ENCODE data around the gene ABCA13. TPM values are rescaled to one million over a fixed set of nuclear protein-coding genes. Genes with fewer than 3 reads are reported as not detected.

ABCA13 gene
- total and polyA plus RNA-seq, 2 experiments from 2014 or later, result 0.11 TPM; not detected in 1

- Histone ChIP-seq H3K9me2 (ENCODE audit: insufficient read depth) (no peaks in the 10 kb centered on the region), H3K27ac (no peak overlapping the region), H3K36me3 (ENCODE audit: low read depth) (no peaks in the 10 kb centered on the region), H3K27me3 (replicated peaks; ENCODE audit: insufficient read depth) (no peaks in the 10 kb centered on the region; the same call in 1 of the 2 replicates), H3K79me2 (ENCODE audit: insufficient read depth) (no peaks in the 10 kb centered on the region), H4K20me1 (ENCODE audit: insufficient read depth) (no peaks in the 10 kb centered on the region), H3K4me2 (ENCODE audit: unreplicated experiment) (no peak overlapping the region), H2AFZ (no peak overlapping the region), H3K9me3 (ENCODE audit: low read depth) (no peaks in the 10 kb centered on the region), H3K4me3 (no peak overlapping the region), H3K4me1 (ENCODE audit: insufficient read depth) (no peaks in the 10 kb centered on the region), H3F3A (ENCODE audit: insufficient read depth) (no peaks in the 10 kb centered on the region), H3K9ac (no peak overlapping the region)
- TF ChIP-seq EZH2phosphoT487 (IDR thresholded peaks at IDR 0.05; ENCODE audit: insufficient read depth, low read depth) (no peak), EZH2 (IDR thresholded peaks at IDR 0.05; ENCODE audit: insufficient read depth, poor library complexity, severe bottlenecking) (no peak)
- 22 to 41% methylated on average over 3 of the region's 3 CpGs for WGBS, 2 experiments (ENCODE audit: low coverage in 1 of 2, low lambda C conversion rate in 2 of 2, missing lambda C conversion rate in 2 of 2)
- DNase-seq, result no peak
- in situ Hi-C loops (cut with MboI), result loop anchor here (25.0 kb wide), 1 partner anchor 1525 kb away; no protein-coding TSS in a partner anchor
These were observed 166.5 kb downstream of the ABCA13 start for GRCh38 chr7:48337781-48338180.

- WGBS, 2 experiments (ENCODE audit: low coverage in 1 of 2, low lambda C conversion rate in 2 of 2, missing lambda C conversion rate in 2 of 2), result 26 to 30% methylated on average over 5 of the region's 5 CpGs
- in situ Hi-C loops (cut with MboI), result loop anchor here (25.0 kb wide), 1 partner anchor 1515 kb away; no protein-coding TSS in a partner anchor
- Histone ChIP-seq H3K9ac (no peak overlapping the region), H3K9me2 (ENCODE audit: insufficient read depth) (no peaks in the 10 kb centered on the region), H4K20me1 (ENCODE audit: insufficient read depth) (no peaks in the 10 kb centered on the region), H3K27me3 (replicated peaks; ENCODE audit: insufficient read depth) (no peaks in the 10 kb centered on the region), H3K36me3 (ENCODE audit: low read depth) (no peaks in the 10 kb centered on the region), H3K79me2 (ENCODE audit: insufficient read depth) (no peaks in the 10 kb centered on the region), H3K4me2 (ENCODE audit: unreplicated experiment) (no peak overlapping the region), H2AFZ (no peak overlapping the region), H3K4me1 (ENCODE audit: insufficient read depth) (no peaks in the 10 kb centered on the region), H3K27ac (no peak overlapping the region), H3K4me3 (no peak overlapping the region), H3F3A (ENCODE audit: insufficient read depth) (no peaks in the 10 kb centered on the region), H3K9me3 (ENCODE audit: low read depth) (no peaks in the 10 kb centered on the region)
- no peak for DNase-seq
- TF ChIP-seq EZH2 (IDR thresholded peaks at IDR 0.05; ENCODE audit: insufficient read depth, poor library complexity, severe bottlenecking), result no peak
- TF ChIP-seq EZH2phosphoT487 (IDR thresholded peaks at IDR 0.05; ENCODE audit: insufficient read depth, low read depth), result no peak
These were observed 176.1 kb downstream of the ABCA13 start for GRCh38 chr7:48347230-48347825.

- Histone ChIP-seq H3K9me3 (ENCODE audit: low read depth) (no peaks in the 10 kb centered on the region), H4K20me1 (ENCODE audit: insufficient read depth) (no peaks in the 10 kb centered on the region), H3K4me1 (ENCODE audit: insufficient read depth) (no peaks in the 10 kb centered on the region), H2AFZ (no peak overlapping the region), H3K9me2 (ENCODE audit: insufficient read depth) (no peaks in the 10 kb centered on the region), H3K27ac (no peak overlapping the region), H3K9ac (no peak overlapping the region), H3F3A (ENCODE audit: insufficient read depth) (no peaks in the 10 kb centered on the region), H3K4me3 (no peak overlapping the region), H3K36me3 (ENCODE audit: low read depth) (no peaks in the 10 kb centered on the region), H3K79me2 (ENCODE audit: insufficient read depth) (no peaks in the 10 kb centered on the region), H3K27me3 (replicated peaks; ENCODE audit: insufficient read depth) (no peaks in the 10 kb centered on the region), H3K4me2 (ENCODE audit: unreplicated experiment) (no peak overlapping the region)
- DNase-seq, result no peak
- in situ Hi-C loops (cut with MboI), result no loop called here
- WGBS, 2 experiments (ENCODE audit: low coverage in 1 of 2, low lambda C conversion rate in 2 of 2, missing lambda C conversion rate in 2 of 2), result 46 to 70% methylated on average over 7 of the region's 7 CpGs
- TF ChIP-seq EZH2phosphoT487 (IDR thresholded peaks at IDR 0.05; ENCODE audit: insufficient read depth, low read depth), result no peak
- no peak for TF ChIP-seq EZH2 (IDR thresholded peaks at IDR 0.05; ENCODE audit: insufficient read depth, poor library complexity, severe bottlenecking)
These were observed 179.3 kb downstream of the ABCA13 start for GRCh38 chr7:48350515-48350914.

GRCh38 chr7:48351900-48352299 lies 180.6 kb downstream of the ABCA13 start:
- no peak overlapping the region for H3K4me2 ChIP-seq (ENCODE audit: unreplicated experiment)
- H3F3A ChIP-seq (ENCODE audit: insufficient read depth), result no peaks in the 10 kb centered on the region
- no peak for DNase-seq
- H3K9ac ChIP-seq, result no peak overlapping the region
- H3K4me3 ChIP-seq, result no peak overlapping the region
- H3K4me1 ChIP-seq (ENCODE audit: insufficient read depth), result no peaks in the 10 kb centered on the region
- in situ Hi-C loops (cut with MboI), result no loop called here
- no peak overlapping the region for H3K27ac ChIP-seq
- 41 to 47% methylated on average over 7 of the region's 7 CpGs for WGBS, 2 experiments (ENCODE audit: low coverage in 1 of 2, low lambda C conversion rate in 2 of 2, missing lambda C conversion rate in 2 of 2)
- H3K9me3 ChIP-seq (ENCODE audit: low read depth), result no peaks in the 10 kb centered on the region
- H3K27me3 ChIP-seq (replicated peaks; ENCODE audit: insufficient read depth), result no peaks in the 10 kb centered on the region
- no peaks in the 10 kb centered on the region for H3K9me2 ChIP-seq (ENCODE audit: insufficient read depth)
- H4K20me1 ChIP-seq (ENCODE audit: insufficient read depth), result no peaks in the 10 kb centered on the region
- H3K79me2 ChIP-seq (ENCODE audit: insufficient read depth), result no peaks in the 10 kb centered on the region
- H2AFZ ChIP-seq, result no peak overlapping the region
- H3K36me3 ChIP-seq (ENCODE audit: low read depth), result no peaks in the 10 kb centered on the region
- no peak for TF ChIP-seq EZH2 (IDR thresholded peaks at IDR 0.05; ENCODE audit: insufficient read depth, poor library complexity, severe bottlenecking)
- TF ChIP-seq EZH2phosphoT487 (IDR thresholded peaks at IDR 0.05; ENCODE audit: insufficient read depth, low read depth), result no peak

All from GM23248 (cell line).